H1 (cell line): ENCODE results near the gene SCGB3A1. TPM values are rescaled to one million over a fixed set of nuclear protein-coding genes. Genes with fewer than 3 reads are reported as not detected.

Source experiments
- RAD21 ChIP-seq, 2 experiments: IDR thresholded peaks in 1 of 2; conservative IDR thresholded peaks in 1 of 2; 2 replicates each; pipeline ENCODE4 v1.6.1; 2011; ENCODE audit warnings: low read depth in 2 of 2, low read length in 2 of 2, improper control_type of control experiment in 1 of 2, inconsistent platforms in 1 of 2, mild to moderate bottlenecking in 1 of 2, moderate library complexity in 1 of 2
- polyA plus RNA-seq, 7 experiments: library from polyadenylated mRNA; depleted of rRNA in 3 of 7; stranded (reverse) in 5 of 7; unstranded in 2 of 7; fragments of >200 nt in 5 of 7; fragments of 200-250 nt in 2 of 7; gene quantifications; 1 replicate in 5 of 7; 2 replicates in 1 of 7; 4 replicates in 1 of 7; pipeline versions ENCODE4 v1.2.1 to v1.2.3, GENCODE V29; 2011 to 2013; ENCODE audit warnings: missing spikeins in 2 of 7, mixed read lengths in 2 of 7
- total RNA-seq: library from RNA; stranded (reverse); fragmentation: NEBNext Ultra II Directional; extraction: Animal tissue kit (Norgen Biotek cat#: 25700); gene quantifications from 2 replicates; pipeline ENCODE4 v1.2.1, GENCODE V29; 2021
- TF ChIP-seq, protein P1 (sequence below): fragments of 300-600 bp; sonication (generic); IDR thresholded peaks from 2 replicates; pipeline ENCODE4 v1.7.1; 2012; ENCODE audit warnings: low read length, moderate library complexity, mild to moderate bottlenecking, inconsistent platforms; ENCODE audit not compliant: insufficient replicate concordance

Gene SCGB3A1
- total and polyA plus RNA-seq, 2 of the 8 experiments (the other 6 are each of a cell fraction or from before 2014, with no cell fraction given): 0.20 TPM; not detected in 1

DNA sequence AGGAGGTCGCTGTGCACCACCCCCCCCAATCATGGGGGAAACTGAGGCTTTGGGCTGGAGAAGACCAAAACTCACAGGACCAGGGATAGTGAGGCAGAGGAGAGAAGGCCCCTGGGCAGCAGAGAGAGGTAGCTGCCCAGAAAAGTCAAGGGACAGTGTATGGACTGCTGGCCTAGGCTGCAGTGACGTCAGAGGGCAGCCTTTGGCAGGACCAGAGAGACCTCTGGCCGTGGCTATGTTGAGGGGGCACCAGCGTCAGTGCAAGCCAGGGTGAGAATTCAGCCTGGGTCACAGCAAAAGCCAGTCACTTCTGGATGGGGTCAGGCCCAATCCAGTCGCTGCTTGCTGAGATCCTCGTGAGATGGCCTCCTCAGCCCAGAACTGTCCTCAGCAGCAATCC lies 31.6 kb upstream of the SCGB3A1 start (continued):
- TF ChIP-seq, protein P1, sequence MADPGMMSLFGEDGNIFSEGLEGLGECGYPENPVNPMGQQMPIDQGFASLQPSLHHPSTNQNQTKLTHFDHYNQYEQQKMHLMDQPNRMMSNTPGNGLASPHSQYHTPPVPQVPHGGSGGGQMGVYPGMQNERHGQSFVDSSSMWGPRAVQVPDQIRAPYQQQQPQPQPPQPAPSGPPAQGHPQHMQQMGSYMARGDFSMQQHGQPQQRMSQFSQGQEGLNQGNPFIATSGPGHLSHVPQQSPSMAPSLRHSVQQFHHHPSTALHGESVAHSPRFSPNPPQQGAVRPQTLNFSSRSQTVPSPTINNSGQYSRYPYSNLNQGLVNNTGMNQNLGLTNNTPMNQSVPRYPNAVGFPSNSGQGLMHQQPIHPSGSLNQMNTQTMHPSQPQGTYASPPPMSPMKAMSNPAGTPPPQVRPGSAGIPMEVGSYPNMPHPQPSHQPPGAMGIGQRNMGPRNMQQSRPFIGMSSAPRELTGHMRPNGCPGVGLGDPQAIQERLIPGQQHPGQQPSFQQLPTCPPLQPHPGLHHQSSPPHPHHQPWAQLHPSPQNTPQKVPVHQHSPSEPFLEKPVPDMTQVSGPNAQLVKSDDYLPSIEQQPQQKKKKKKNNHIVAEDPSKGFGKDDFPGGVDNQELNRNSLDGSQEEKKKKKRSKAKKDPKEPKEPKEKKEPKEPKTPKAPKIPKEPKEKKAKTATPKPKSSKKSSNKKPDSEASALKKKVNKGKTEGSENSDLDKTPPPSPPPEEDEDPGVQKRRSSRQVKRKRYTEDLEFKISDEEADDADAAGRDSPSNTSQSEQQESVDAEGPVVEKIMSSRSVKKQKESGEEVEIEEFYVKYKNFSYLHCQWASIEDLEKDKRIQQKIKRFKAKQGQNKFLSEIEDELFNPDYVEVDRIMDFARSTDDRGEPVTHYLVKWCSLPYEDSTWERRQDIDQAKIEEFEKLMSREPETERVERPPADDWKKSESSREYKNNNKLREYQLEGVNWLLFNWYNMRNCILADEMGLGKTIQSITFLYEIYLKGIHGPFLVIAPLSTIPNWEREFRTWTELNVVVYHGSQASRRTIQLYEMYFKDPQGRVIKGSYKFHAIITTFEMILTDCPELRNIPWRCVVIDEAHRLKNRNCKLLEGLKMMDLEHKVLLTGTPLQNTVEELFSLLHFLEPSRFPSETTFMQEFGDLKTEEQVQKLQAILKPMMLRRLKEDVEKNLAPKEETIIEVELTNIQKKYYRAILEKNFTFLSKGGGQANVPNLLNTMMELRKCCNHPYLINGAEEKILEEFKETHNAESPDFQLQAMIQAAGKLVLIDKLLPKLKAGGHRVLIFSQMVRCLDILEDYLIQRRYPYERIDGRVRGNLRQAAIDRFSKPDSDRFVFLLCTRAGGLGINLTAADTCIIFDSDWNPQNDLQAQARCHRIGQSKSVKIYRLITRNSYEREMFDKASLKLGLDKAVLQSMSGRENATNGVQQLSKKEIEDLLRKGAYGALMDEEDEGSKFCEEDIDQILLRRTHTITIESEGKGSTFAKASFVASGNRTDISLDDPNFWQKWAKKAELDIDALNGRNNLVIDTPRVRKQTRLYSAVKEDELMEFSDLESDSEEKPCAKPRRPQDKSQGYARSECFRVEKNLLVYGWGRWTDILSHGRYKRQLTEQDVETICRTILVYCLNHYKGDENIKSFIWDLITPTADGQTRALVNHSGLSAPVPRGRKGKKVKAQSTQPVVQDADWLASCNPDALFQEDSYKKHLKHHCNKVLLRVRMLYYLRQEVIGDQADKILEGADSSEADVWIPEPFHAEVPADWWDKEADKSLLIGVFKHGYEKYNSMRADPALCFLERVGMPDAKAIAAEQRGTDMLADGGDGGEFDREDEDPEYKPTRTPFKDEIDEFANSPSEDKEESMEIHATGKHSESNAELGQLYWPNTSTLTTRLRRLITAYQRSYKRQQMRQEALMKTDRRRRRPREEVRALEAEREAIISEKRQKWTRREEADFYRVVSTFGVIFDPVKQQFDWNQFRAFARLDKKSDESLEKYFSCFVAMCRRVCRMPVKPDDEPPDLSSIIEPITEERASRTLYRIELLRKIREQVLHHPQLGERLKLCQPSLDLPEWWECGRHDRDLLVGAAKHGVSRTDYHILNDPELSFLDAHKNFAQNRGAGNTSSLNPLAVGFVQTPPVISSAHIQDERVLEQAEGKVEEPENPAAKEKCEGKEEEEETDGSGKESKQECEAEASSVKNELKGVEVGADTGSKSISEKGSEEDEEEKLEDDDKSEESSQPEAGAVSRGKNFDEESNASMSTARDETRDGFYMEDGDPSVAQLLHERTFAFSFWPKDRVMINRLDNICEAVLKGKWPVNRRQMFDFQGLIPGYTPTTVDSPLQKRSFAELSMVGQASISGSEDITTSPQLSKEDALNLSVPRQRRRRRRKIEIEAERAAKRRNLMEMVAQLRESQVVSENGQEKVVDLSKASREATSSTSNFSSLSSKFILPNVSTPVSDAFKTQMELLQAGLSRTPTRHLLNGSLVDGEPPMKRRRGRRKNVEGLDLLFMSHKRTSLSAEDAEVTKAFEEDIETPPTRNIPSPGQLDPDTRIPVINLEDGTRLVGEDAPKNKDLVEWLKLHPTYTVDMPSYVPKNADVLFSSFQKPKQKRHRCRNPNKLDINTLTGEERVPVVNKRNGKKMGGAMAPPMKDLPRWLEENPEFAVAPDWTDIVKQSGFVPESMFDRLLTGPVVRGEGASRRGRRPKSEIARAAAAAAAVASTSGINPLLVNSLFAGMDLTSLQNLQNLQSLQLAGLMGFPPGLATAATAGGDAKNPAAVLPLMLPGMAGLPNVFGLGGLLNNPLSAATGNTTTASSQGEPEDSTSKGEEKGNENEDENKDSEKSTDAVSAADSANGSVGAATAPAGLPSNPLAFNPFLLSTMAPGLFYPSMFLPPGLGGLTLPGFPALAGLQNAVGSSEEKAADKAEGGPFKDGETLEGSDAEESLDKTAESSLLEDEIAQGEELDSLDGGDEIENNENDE: no peak
- no peak for TF ChIP-seq RAD21 (IDR thresholded peaks at IDR 0.05 in 1 of 2, conservative IDR thresholded peaks at IDR 0.05 in 1 of 2; ENCODE audit: low read depth in 2 of 2, low read length in 2 of 2)
- TF ChIP-seq, all 59 proteins: peak for 0
